ENCODE data around the gene RAG2. TPM values are rescaled to one million over a fixed set of nuclear protein-coding genes. Genes with fewer than 3 reads are reported as not detected.

The RAG2 gene
- total RNA-seq, 1 donor from 2014 or later, result not detected

DNA sequence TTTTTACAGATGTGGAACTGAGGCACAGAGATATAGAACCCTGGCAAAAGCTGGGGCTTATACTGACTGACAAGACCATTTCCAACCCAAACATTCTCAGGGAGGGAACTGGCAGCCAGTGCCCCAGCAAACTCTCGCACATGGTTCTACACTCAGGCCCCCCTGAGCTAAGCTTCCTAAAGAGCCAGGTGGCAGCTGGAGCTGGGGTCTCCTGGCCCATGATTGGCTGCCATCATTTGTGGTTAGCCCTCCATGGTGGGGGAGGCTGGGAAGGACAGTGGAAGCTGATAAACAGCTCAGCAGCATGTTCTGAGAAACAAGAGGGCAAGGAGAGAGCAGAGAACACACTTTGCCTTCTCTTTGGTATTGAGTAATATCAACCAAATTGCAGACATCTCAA, 30.3 kb downstream of the RAG2 start, which contains the start of gene RAG1:
Gene RAG1, plus strand, starts transcription at position 314 of the 400 bp plus-strand sequence. CDS start 5,298 bp downstream, outside the sequence.
- no peaks in the 10 kb centered on the region for H3K9me3 ChIP-seq (ENCODE audit: insufficient read depth, low read depth, low read length)
- peaks cover 10% of the 10 kb centered on the region for H3K27me3 ChIP-seq (ENCODE audit: insufficient read depth, low read length)
- FAIRE-seq (no peak), DNase-seq (ENCODE audit: low read depth) (no peak)
- Mint-ChIP-seq H3K9me3 (ENCODE audit: unreplicated experiment) (no peaks in the 10 kb centered on the region), H3K4me3 (ENCODE audit: unreplicated experiment) (no peak within 1 kb of the TSS), H3K27me3 (ENCODE audit: low read depth, unreplicated experiment) (peaks cover 20% of the 10 kb centered on the region), H3K27ac (ENCODE audit: unreplicated experiment) (no peak within 1 kb of the TSS), H3K4me1 (ENCODE audit: low read depth, unreplicated experiment) (no peaks in the 10 kb centered on the region), H3K36me3 (ENCODE audit: low read depth, unreplicated experiment) (no peaks in the 10 kb centered on the region)
- no peaks in the 10 kb centered on the region for H3K79me2 ChIP-seq (ENCODE audit: insufficient read depth, low read length)
- H4K20me1 ChIP-seq (ENCODE audit: insufficient read depth, low read length), result no peaks in the 10 kb centered on the region
- H2AFZ ChIP-seq (ENCODE audit: low read depth, low read length), result no peak within 1 kb of the TSS
- no peak within 1 kb of the TSS for H3K27ac ChIP-seq (ENCODE audit: low read depth, low read length)
- H3K4me3 ChIP-seq (ENCODE audit: insufficient read depth, low read depth, low read length), result no peak within 1 kb of the TSS
- TF ChIP-seq, protein P1, sequence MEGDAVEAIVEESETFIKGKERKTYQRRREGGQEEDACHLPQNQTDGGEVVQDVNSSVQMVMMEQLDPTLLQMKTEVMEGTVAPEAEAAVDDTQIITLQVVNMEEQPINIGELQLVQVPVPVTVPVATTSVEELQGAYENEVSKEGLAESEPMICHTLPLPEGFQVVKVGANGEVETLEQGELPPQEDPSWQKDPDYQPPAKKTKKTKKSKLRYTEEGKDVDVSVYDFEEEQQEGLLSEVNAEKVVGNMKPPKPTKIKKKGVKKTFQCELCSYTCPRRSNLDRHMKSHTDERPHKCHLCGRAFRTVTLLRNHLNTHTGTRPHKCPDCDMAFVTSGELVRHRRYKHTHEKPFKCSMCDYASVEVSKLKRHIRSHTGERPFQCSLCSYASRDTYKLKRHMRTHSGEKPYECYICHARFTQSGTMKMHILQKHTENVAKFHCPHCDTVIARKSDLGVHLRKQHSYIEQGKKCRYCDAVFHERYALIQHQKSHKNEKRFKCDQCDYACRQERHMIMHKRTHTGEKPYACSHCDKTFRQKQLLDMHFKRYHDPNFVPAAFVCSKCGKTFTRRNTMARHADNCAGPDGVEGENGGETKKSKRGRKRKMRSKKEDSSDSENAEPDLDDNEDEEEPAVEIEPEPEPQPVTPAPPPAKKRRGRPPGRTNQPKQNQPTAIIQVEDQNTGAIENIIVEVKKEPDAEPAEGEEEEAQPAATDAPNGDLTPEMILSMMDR (IDR thresholded peaks at IDR 0.05; ENCODE audit: insufficient read depth, low read depth, low read length), result no peak
- TF ChIP-seq EZH2 (IDR thresholded peaks at IDR 0.05; ENCODE audit: insufficient read depth, low read length), result no peak
- no peak within 1 kb of the TSS for H3K9ac ChIP-seq (ENCODE audit: low read length)
- peaks cover 3% of the 10 kb centered on the region for H3K4me1 ChIP-seq (ENCODE audit: insufficient read depth, low read length)
- H3K36me3 ChIP-seq (ENCODE audit: insufficient read depth, low read length), result no peaks in the 10 kb centered on the region
- no peak within 1 kb of the TSS for H3K4me2 ChIP-seq (ENCODE audit: low read length)

GRCh38 chr11:36566407-36567053, 31.5 kb downstream of the RAG2 start:
- Mint-ChIP-seq H3K4me1 (ENCODE audit: low read depth, unreplicated experiment) (no peaks in the 10 kb centered on the region), H3K27ac (ENCODE audit: unreplicated experiment) (no peak overlapping the region), H3K27me3 (ENCODE audit: low read depth, unreplicated experiment) (peaks cover 13% of the 10 kb centered on the region), H3K36me3 (ENCODE audit: low read depth, unreplicated experiment) (no peaks in the 10 kb centered on the region), H3K4me3 (ENCODE audit: unreplicated experiment) (no peak overlapping the region), H3K9me3 (ENCODE audit: unreplicated experiment) (no peaks in the 10 kb centered on the region)
- peaks cover 3% of the 10 kb centered on the region for H3K4me1 ChIP-seq (ENCODE audit: insufficient read depth, low read length)
- H3K9me3 ChIP-seq (ENCODE audit: insufficient read depth, low read depth, low read length), result no peaks in the 10 kb centered on the region
- no peak overlapping the region for H3K4me3 ChIP-seq (ENCODE audit: insufficient read depth, low read depth, low read length)
- H3K4me2 ChIP-seq (ENCODE audit: low read length), result no peak overlapping the region
- H3K27me3 ChIP-seq (ENCODE audit: insufficient read depth, low read length), result peaks cover 10% of the 10 kb centered on the region
- H3K79me2 ChIP-seq (ENCODE audit: insufficient read depth, low read length), result no peaks in the 10 kb centered on the region
- FAIRE-seq, result no peak
- H3K27ac ChIP-seq (ENCODE audit: low read depth, low read length), result no peak overlapping the region
- H3K9ac ChIP-seq (ENCODE audit: low read length), result no peak overlapping the region
- H2AFZ ChIP-seq (ENCODE audit: low read depth, low read length), result no peak overlapping the region
- TF ChIP-seq, protein P1 (IDR thresholded peaks at IDR 0.05; ENCODE audit: insufficient read depth, low read depth, low read length), result no peak
- TF ChIP-seq EZH2 (IDR thresholded peaks at IDR 0.05; ENCODE audit: insufficient read depth, low read length), result no peak
- DNase-seq (ENCODE audit: low read depth), result no peak
- no peaks in the 10 kb centered on the region for H3K36me3 ChIP-seq (ENCODE audit: insufficient read depth, low read length)
- no peaks in the 10 kb centered on the region for H4K20me1 ChIP-seq (ENCODE audit: insufficient read depth, low read length)

- no peaks in the 10 kb centered on the region for H4K20me1 ChIP-seq (ENCODE audit: insufficient read depth, low read length)
- H3K4me1 ChIP-seq (ENCODE audit: insufficient read depth, low read length), result peaks cover 3% of the 10 kb centered on the region
- H3K27ac ChIP-seq (ENCODE audit: low read depth, low read length), result no peak overlapping the region
- peaks cover 10% of the 10 kb centered on the region for H3K27me3 ChIP-seq (ENCODE audit: insufficient read depth, low read length)
- Mint-ChIP-seq H3K27ac (ENCODE audit: unreplicated experiment) (no peak overlapping the region), H3K9me3 (ENCODE audit: unreplicated experiment) (no peaks in the 10 kb centered on the region), H3K4me3 (ENCODE audit: unreplicated experiment) (no peak overlapping the region), H3K27me3 (ENCODE audit: low read depth, unreplicated experiment) (peaks cover 8% of the 10 kb centered on the region), H3K4me1 (ENCODE audit: low read depth, unreplicated experiment) (no peaks in the 10 kb centered on the region), H3K36me3 (ENCODE audit: low read depth, unreplicated experiment) (no peaks in the 10 kb centered on the region)
- no peaks in the 10 kb centered on the region for H3K79me2 ChIP-seq (ENCODE audit: insufficient read depth, low read length)
- FAIRE-seq (no peak), DNase-seq (ENCODE audit: low read depth) (no peak)
- peak overlapping the region; percentile 65 for H2AFZ ChIP-seq (ENCODE audit: low read depth, low read length)
- peak overlapping the region; percentile 88 for H3K4me2 ChIP-seq (ENCODE audit: low read length)
- no peaks in the 10 kb centered on the region for H3K9me3 ChIP-seq (ENCODE audit: insufficient read depth, low read depth, low read length)
- no peaks in the 10 kb centered on the region for H3K36me3 ChIP-seq (ENCODE audit: insufficient read depth, low read length)
- H3K4me3 ChIP-seq (ENCODE audit: insufficient read depth, low read depth, low read length), result peak overlapping the region; percentile 41
- H3K9ac ChIP-seq (ENCODE audit: low read length), result no peak overlapping the region
- TF ChIP-seq, protein P1 (IDR thresholded peaks at IDR 0.05; ENCODE audit: insufficient read depth, low read depth, low read length), result no peak
- no peak for TF ChIP-seq EZH2 (IDR thresholded peaks at IDR 0.05; ENCODE audit: insufficient read depth, low read length)
These were observed 32.9 kb downstream of the RAG2 start for GRCh38 chr11:36565031-36565610.
